Suprapubic skin (tissue), 4 donors: ENCODE measurements around the gene JAKMIP1.

Experiments used
- EP300 ChIP-seq: sonication (generic); formaldehyde crosslinking; IDR thresholded peaks from one replicate; pipeline ENCODE4 v1.6.1; 2017; ENCODE audit warnings: antibody characterized with exemption
- POLR2A ChIP-seq, 2 donors: fragments of 450-650 bp; IDR thresholded peaks; one replicate each; pipeline ENCODE4 v1.6.1; 2017; ENCODE audit warnings: antibody characterized with exemption in 2 of 2, mild to moderate bottlenecking in 2 of 2, moderate library complexity in 2 of 2
- POLR2AphosphoS5 ChIP-seq, 3 donors: sonication (generic); formaldehyde crosslinking; IDR thresholded peaks; one replicate each; pipeline ENCODE4 v1.6.1; 2017; ENCODE audit warnings: antibody characterized with exemption in 3 of 3
- TF ChIP-seq, protein P1 (sequence below), 2 donors: fragments of 200-600 bp in 1 of 2; fragments of 450-650 bp in 1 of 2; sonication (generic) in 1 of 2; IDR thresholded peaks; one replicate each; pipeline ENCODE4 v1.5.1; 2016 to 2019; ENCODE audit warnings: antibody characterized with exemption in 2 of 2, mild to moderate bottlenecking in 1 of 2, moderate library complexity in 1 of 2

DNA sequence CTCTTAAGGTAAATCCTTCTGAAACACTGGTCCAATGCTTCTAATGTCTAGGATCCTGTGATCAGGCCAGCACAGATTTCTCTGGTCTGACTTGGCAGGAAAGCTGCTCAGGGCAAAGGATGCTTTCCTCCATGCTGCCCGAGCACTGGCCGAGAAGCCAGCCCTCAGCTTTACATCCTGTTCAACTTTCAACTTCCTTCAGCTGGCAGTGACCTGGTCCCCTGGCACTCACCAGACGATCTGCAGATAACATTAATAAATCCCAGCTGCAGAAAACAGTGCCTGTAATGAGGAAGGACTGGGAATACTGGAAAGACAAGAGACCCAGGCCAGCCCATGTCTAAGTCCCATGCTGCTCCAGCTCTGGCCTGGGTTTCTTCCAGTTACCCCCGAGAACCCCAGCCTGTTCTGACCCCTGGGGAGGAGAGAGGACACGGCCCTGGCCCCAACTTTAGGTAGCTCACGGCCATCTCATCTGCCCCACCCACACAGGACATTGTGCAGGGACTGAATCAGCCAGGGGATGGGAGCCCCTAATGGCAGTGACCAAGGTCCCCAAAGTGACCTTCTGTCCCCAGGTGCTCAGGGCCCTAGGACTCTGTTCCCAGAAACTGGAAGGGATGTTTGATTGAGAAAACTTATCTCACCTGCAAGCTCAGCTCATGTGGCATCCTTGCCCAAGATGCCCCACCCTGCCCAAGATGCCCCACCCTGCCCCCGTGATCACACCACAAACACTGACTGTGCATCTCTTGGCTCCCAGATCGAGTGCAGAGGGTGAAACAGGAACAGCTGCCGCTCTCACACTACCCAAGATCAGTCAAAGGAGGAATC is 28.0 kb downstream of the JAKMIP1 start:
- TF ChIP-seq, protein P1, sequence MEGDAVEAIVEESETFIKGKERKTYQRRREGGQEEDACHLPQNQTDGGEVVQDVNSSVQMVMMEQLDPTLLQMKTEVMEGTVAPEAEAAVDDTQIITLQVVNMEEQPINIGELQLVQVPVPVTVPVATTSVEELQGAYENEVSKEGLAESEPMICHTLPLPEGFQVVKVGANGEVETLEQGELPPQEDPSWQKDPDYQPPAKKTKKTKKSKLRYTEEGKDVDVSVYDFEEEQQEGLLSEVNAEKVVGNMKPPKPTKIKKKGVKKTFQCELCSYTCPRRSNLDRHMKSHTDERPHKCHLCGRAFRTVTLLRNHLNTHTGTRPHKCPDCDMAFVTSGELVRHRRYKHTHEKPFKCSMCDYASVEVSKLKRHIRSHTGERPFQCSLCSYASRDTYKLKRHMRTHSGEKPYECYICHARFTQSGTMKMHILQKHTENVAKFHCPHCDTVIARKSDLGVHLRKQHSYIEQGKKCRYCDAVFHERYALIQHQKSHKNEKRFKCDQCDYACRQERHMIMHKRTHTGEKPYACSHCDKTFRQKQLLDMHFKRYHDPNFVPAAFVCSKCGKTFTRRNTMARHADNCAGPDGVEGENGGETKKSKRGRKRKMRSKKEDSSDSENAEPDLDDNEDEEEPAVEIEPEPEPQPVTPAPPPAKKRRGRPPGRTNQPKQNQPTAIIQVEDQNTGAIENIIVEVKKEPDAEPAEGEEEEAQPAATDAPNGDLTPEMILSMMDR (IDR thresholded peaks at IDR 0.05) = no peak
- TF ChIP-seq POLR2AphosphoS5 (IDR thresholded peaks at IDR 0.05) (no peak), POLR2A (IDR thresholded peaks at IDR 0.05) (no peak), EP300 (no peak)
